ENCODE results near the gene DNAJB6. TPM values are rescaled to one million over a fixed set of nuclear protein-coding genes. Genes with fewer than 3 reads are reported as not detected.
A peak's percentile ranks its signal among the peaks of the same experiment; 100 is the strongest.

DNAJB6 gene
- polyA plus RNA-seq, 6 donors from 2014 or later: 86.9 to 124 (median 107) TPM

DNA sequence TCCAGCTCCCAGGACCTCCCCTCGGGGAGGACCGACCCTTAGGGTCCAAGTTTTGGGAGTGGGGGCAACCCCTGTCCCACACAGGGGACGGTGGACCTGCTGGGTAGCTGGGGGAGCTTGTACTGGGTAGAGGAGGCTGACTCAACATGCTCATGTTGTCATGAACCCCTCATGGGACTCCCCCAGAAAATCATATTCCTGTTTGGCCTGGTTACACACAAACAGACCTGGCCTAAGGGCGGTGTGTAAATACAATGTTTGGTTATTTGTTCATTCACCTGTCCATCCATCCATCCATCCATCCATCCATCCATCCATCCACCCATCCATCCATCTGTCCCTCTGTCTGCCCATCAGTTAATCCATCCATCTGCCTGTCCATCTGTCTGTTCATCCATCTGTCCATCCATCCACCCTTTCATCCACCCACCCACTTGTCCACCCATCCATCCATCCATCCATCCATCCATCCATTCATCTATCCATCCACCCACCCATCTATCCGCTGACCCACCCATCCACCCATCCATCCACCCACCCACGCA, 92.9 kb downstream of the DNAJB6 start:
- ATAC-seq (ENCODE audit: low read depth in 2 of 2) (no peak), DNase-seq (no peak)
- Mint-ChIP-seq H3K27ac (no peak overlapping the region), H3K9me3 (peaks cover 0 to 4% (median 0%) of the 10 kb centered on the region in 7 donors), H3K4me1 (peaks cover 9 to 18% (median 15%) of the 10 kb centered on the region in 3 donors), H3K27me3 (peaks cover 0 to 6% (median 2%) of the 10 kb centered on the region in 3 donors), H3K4me3 (no peak overlapping the region), H3K36me3 (no peaks in the 10 kb centered on the region)

GRCh38 chr7:157430721-157431120, 93.9 kb downstream of the DNAJB6 start:
- H3K4me3 Mint-ChIP-seq: peak overlapping the region in 1 of 8 donors; percentile 34
- H3K27me3 Mint-ChIP-seq: peaks cover 0 to 6% (median 4%) of the 10 kb centered on the region in 3 donors
- no peak for ATAC-seq (ENCODE audit: low read depth in 2 of 2)
- no peak for DNase-seq
- peaks cover 9 to 18% (median 15%) of the 10 kb centered on the region in 3 donors for H3K4me1 Mint-ChIP-seq
- peaks cover 0 to 4% (median 0%) of the 10 kb centered on the region in 7 donors for H3K9me3 Mint-ChIP-seq
- no peaks in the 10 kb centered on the region for H3K36me3 Mint-ChIP-seq
- peak overlapping the region in 1 of 6 donors; percentile 44 for H3K27ac Mint-ChIP-seq

DNA sequence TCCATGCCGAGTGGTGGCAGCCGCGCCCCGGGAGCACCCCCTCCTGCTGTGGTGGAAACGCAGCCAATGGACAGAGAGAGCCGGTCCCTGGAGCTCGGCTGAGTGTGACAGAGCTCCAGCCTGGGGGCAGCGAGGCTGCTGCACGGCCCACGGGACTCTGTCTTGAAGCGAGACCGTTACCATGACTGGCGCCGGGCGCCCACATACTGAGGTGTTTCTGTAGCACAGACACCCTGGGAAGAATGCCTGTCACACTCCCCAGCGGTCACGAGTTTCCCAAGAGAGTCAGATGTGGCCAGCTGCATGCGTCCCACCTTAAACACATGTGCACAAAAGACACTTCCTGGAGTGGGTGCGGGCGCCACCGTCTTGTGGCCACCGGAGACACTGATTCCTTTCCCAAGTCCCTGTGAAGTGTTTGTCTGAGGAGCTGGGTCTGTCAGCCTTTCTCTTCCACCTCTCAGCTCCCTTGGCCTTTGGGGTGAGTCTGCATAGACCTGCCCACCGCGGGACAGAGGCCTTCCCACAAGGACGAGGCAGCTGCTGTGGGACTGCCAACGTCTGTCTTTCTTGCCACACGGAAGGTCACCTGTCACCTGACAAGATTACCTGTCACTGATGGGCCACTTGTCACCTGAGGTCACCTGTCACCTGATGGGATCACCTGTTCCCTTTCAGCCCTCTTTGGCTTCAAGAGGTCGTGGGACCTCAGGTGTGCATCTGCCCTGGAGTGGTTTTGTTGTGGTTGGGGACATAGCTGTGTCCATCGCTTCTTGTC, 94.6 kb downstream of the DNAJB6 start:
- H3K27me3 Mint-ChIP-seq: peaks cover 0 to 6% (median 4%) of the 10 kb centered on the region in 3 donors
- no peak overlapping the region for H3K27ac Mint-ChIP-seq
- peaks cover 0 to 4% (median 0%) of the 10 kb centered on the region in 7 donors for H3K9me3 Mint-ChIP-seq
- H3K36me3 Mint-ChIP-seq: no peaks in the 10 kb centered on the region
- no peak overlapping the region for H3K4me3 Mint-ChIP-seq
- peaks cover 9 to 18% (median 15%) of the 10 kb centered on the region in 3 donors for H3K4me1 Mint-ChIP-seq
- DNase-seq (no peak), ATAC-seq (ENCODE audit: low read depth in 2 of 2) (no peak)

DNA sequence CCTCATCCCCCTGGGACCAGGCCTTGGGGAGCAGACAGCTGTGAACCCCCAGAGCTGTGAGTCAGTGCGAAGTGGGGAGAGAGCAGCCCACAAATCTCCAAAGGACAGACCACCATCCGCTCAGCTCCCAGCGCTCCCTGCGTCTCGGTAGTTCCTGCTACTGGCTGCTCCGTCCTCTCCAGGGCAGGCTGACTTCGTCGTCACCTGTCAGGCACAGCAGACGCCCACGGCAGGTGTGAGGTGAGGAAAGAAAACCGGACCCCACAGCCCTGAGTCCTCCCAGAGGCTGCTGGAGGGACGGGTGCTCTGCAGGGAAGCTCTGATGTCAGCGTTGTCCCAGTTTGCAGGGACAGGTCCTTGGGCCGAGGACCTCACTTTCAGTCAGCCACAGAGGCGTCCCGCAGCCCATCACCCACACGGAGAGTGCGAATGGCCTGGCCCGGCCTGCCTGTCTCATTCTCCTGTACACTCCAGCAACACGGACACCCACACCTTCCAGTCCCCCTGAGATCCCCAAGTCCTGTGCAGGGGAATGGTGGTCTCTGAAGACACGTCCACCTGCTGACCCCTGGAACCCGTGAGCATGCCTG, 95.2 kb downstream of the DNAJB6 start:
- Mint-ChIP-seq H3K27ac (no peak overlapping the region), H3K9me3 (peaks cover 0 to 4% (median 0%) of the 10 kb centered on the region in 7 donors)

GRCh38 chr7:157432541-157432956, 95.7 kb downstream of the DNAJB6 start:
- Mint-ChIP-seq H3K9me3 (peaks cover 0 to 4% (median 0%) of the 10 kb centered on the region in 7 donors), H3K4me3 (peak overlapping the region in 5 of 8 donors; percentile 37 to 75 (median 57)), H3K36me3 (no peaks in the 10 kb centered on the region), H3K27ac (no peak overlapping the region), H3K27me3 (peaks cover 0 to 6% (median 4%) of the 10 kb centered on the region in 3 donors), H3K4me1 (peaks cover 9 to 18% (median 15%) of the 10 kb centered on the region in 3 donors)
- ATAC-seq (ENCODE audit: low read depth in 2 of 2) (no peak), DNase-seq (no peak)

More for the DNA sequence above, 95.2 kb downstream of the DNAJB6 start:
- DNase-seq (no peak), ATAC-seq (ENCODE audit: low read depth in 2 of 2) (no peak)
- Mint-ChIP-seq H3K27me3 (peaks cover 0 to 6% (median 4%) of the 10 kb centered on the region in 3 donors), H3K4me1 (peaks cover 9 to 18% (median 15%) of the 10 kb centered on the region in 3 donors), H3K4me3 (peak overlapping the region in 3 of 8 donors; percentile 6 to 75 (median 57)), H3K36me3 (no peaks in the 10 kb centered on the region)

GRCh38 chr7:157432957-157433576, 96.3 kb downstream of the DNAJB6 start:
- ATAC-seq (ENCODE audit: low read depth in 2 of 2) (no peak), DNase-seq (no peak)
- H3K4me3 Mint-ChIP-seq: peak overlapping the region in 5 of 8 donors; percentile 37 to 75 (median 57)
- peaks cover 9 to 18% (median 15%) of the 10 kb centered on the region in 3 donors for H3K4me1 Mint-ChIP-seq
- H3K9me3 Mint-ChIP-seq: peaks cover 0 to 4% (median 0%) of the 10 kb centered on the region in 7 donors
- no peaks in the 10 kb centered on the region for H3K36me3 Mint-ChIP-seq
- H3K27ac Mint-ChIP-seq: peak overlapping the region in 2 of 6 donors; percentile 11 to 73
- peaks cover 0 to 6% (median 4%) of the 10 kb centered on the region in 3 donors for H3K27me3 Mint-ChIP-seq

DNA sequence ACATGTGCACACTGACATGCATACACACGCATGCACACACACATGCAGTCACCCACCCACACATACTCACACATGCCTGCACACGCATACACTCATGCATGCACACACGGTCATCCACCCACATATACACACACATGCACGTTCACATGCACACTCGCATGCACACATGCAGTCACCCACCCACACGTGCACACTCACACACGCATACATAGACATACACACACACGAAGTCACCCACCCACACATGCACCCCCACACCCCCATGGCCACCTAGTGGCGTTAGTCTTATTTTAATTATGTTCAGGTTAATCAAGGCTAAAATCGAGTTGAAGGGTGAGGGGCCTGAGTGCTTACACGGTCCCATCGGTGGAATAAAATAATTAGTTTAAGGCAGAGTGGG, 96.8 kb downstream of the DNAJB6 start:
- H3K27ac Mint-ChIP-seq: peak overlapping the region in 1 of 6 donors; percentile 73
- peak overlapping the region in 1 of 8 donors; percentile 10 for H3K4me3 Mint-ChIP-seq
- ATAC-seq (ENCODE audit: low read depth in 2 of 2): no peak
- no peak for DNase-seq
- peaks cover 0 to 6% (median 4%) of the 10 kb centered on the region in 3 donors for H3K27me3 Mint-ChIP-seq
- H3K36me3 Mint-ChIP-seq: no peaks in the 10 kb centered on the region
- H3K4me1 Mint-ChIP-seq: peaks cover 9 to 18% (median 15%) of the 10 kb centered on the region in 3 donors
- peaks cover 0 to 4% (median 0%) of the 10 kb centered on the region in 7 donors for H3K9me3 Mint-ChIP-seq

- H3K4me1 Mint-ChIP-seq: peaks cover 9 to 18% (median 15%) of the 10 kb centered on the region in 3 donors
- H3K4me3 Mint-ChIP-seq: peak overlapping the region in 1 of 8 donors; percentile 51
- peaks cover 0 to 5% (median 1%) of the 10 kb centered on the region in 7 donors for H3K9me3 Mint-ChIP-seq
- no peak for DNase-seq
- peaks cover 0 to 9% (median 4%) of the 10 kb centered on the region in 3 donors for H3K27me3 Mint-ChIP-seq
- no peak overlapping the region for H3K27ac Mint-ChIP-seq
- H3K36me3 Mint-ChIP-seq: no peaks in the 10 kb centered on the region
- no peak for ATAC-seq (ENCODE audit: low read depth in 2 of 2)
These were observed 97.4 kb downstream of the DNAJB6 start for GRCh38 chr7:157434231-157434630.

- DNase-seq (no peak), ATAC-seq (ENCODE audit: low read depth in 2 of 2) (no peak)
- Mint-ChIP-seq H3K4me1 (peaks cover 9 to 18% (median 15%) of the 10 kb centered on the region in 3 donors), H3K36me3 (peaks cover 0 to 4% of the 10 kb centered on the region in 2 donors), H3K27ac (no peak overlapping the region), H3K27me3 (peaks cover 4 to 14% (median 4%) of the 10 kb centered on the region in 3 donors), H3K9me3 (peaks cover 0 to 9% (median 3%) of the 10 kb centered on the region in 7 donors), H3K4me3 (no peak overlapping the region)
These were observed 97.9 kb downstream of the DNAJB6 start for GRCh38 chr7:157434701-157435100.

GRCh38 chr7:157436076-157436475, 99.3 kb downstream of the DNAJB6 start:
- H3K9me3 Mint-ChIP-seq: peaks cover 0 to 14% (median 3%) of the 10 kb centered on the region in 7 donors
- ATAC-seq (ENCODE audit: low read depth in 2 of 2): no peak
- no peak for DNase-seq
- peaks cover 0 to 5% of the 10 kb centered on the region in 2 donors for H3K36me3 Mint-ChIP-seq
- H3K4me1 Mint-ChIP-seq: peaks cover 9 to 18% (median 15%) of the 10 kb centered on the region in 3 donors
- no peak overlapping the region for H3K4me3 Mint-ChIP-seq
- peak overlapping the region in 1 of 6 donors; percentile 39 for H3K27ac Mint-ChIP-seq
- peaks cover 4 to 19% (median 6%) of the 10 kb centered on the region in 3 donors for H3K27me3 Mint-ChIP-seq

DNA sequence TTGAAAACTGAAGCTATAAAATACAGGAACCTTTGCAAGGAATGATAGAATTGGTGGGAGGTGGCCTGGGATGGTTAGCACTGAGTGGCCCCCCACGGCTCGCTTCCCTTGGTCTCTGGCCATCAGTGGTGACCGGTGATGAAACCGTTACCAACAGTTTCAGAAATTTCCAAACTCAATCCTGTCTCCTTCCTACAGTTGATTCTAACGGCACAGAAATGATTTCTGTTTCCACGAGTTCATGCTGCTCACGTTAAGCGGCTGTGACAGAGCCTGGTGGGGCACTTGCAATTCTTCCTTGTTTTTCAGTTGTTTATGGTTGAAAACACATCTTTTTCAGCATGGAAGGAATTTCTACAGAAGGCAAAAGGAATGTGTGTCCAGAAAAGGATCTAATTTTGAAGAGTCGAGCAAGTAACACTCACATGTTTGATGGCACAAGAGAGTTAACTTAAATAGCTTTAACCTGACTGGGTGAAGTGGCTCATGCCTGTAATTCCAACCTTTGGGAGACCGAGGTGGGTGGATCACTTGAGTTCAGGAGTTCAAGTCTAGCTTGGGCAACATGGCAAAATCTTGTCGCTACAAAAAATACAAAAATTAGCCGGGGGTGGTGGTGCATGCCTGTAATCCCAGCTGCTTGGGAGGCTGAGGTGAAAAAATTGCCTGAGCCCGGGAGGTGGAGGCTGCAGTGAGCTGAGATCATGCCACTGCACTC, 100.1 kb downstream of the DNAJB6 start:
- no peak for ATAC-seq (ENCODE audit: low read depth in 2 of 2)
- Mint-ChIP-seq H3K9me3 (peaks cover 0 to 14% (median 3%) of the 10 kb centered on the region in 7 donors), H3K4me1 (peaks cover 9 to 18% (median 14%) of the 10 kb centered on the region in 3 donors), H3K27ac (no peak overlapping the region), H3K4me3 (no peak overlapping the region), H3K36me3 (peaks cover 0 to 5% of the 10 kb centered on the region in 2 donors), H3K27me3 (peaks cover 4 to 18% (median 6%) of the 10 kb centered on the region in 3 donors)
- DNase-seq: no peak

- H3K27ac Mint-ChIP-seq: peak overlapping the region in 1 of 6 donors; percentile 42
- peaks cover 0 to 14% (median 3%) of the 10 kb centered on the region in 7 donors for H3K9me3 Mint-ChIP-seq
- ATAC-seq (ENCODE audit: low read depth in 2 of 2): no peak
- H3K4me1 Mint-ChIP-seq: peaks cover 7 to 14% (median 9%) of the 10 kb centered on the region in 3 donors
- H3K27me3 Mint-ChIP-seq: peaks cover 4 to 12% (median 6%) of the 10 kb centered on the region in 3 donors
- H3K36me3 Mint-ChIP-seq: peaks cover 0 to 5% of the 10 kb centered on the region in 2 donors
- DNase-seq: no peak
- no peak overlapping the region for H3K4me3 Mint-ChIP-seq
These were observed 100.8 kb downstream of the DNAJB6 start for GRCh38 chr7:157437519-157438061.
